ENCODE measurements around the gene EIF3F. TPM values are rescaled to one million over a fixed set of nuclear protein-coding genes. Genes with fewer than 3 reads are reported as not detected.
A peak's percentile ranks its signal among the peaks of the same experiment; 100 is the strongest.

The EIF3F gene
- total and polyA plus RNA-seq, 9 of the 15 experiments (the other 6 are each of a cell fraction or from before 2014, with no cell fraction given) = 50.1 to 259 (median 135) TPM

DNA sequence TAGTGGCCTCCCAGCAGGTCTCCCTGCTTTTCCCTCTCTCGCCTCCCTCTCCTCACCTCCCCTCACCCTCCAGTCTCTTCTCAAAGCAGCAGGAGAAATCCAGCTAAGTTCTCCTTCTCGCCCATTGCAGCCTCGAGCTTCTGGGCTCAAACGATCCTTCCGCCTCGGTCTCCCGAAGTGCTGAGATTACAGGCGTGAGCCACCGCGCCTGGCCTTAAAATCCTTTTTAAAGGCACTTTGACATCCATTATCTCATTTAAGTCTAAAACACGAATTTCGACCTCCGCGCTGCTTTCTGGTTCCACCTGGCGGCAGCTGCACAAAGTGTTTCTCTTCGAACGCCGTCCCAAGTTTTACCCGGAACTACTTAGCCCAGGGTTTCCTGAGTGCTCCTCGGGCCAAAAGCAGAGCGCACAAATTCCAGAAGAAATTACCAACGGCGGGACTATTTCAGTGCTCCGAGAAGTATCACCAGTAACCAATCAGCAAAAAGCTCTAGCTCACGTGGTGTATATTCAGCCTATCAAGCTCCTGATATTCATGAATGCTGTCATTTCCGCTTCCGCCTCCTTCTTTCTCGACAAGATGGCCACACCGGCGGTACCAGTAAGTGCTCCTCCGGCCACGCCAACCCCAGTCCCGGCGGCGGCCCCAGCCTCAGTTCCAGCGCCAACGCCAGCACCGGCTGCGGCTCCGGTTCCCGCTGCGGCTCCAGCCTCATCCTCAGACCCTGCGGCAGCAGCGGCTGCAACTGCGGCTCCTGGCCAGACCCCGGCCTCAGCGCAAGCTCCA, at the start of gene EIF3F (continued):
- TF ChIP-seq, protein P1, sequence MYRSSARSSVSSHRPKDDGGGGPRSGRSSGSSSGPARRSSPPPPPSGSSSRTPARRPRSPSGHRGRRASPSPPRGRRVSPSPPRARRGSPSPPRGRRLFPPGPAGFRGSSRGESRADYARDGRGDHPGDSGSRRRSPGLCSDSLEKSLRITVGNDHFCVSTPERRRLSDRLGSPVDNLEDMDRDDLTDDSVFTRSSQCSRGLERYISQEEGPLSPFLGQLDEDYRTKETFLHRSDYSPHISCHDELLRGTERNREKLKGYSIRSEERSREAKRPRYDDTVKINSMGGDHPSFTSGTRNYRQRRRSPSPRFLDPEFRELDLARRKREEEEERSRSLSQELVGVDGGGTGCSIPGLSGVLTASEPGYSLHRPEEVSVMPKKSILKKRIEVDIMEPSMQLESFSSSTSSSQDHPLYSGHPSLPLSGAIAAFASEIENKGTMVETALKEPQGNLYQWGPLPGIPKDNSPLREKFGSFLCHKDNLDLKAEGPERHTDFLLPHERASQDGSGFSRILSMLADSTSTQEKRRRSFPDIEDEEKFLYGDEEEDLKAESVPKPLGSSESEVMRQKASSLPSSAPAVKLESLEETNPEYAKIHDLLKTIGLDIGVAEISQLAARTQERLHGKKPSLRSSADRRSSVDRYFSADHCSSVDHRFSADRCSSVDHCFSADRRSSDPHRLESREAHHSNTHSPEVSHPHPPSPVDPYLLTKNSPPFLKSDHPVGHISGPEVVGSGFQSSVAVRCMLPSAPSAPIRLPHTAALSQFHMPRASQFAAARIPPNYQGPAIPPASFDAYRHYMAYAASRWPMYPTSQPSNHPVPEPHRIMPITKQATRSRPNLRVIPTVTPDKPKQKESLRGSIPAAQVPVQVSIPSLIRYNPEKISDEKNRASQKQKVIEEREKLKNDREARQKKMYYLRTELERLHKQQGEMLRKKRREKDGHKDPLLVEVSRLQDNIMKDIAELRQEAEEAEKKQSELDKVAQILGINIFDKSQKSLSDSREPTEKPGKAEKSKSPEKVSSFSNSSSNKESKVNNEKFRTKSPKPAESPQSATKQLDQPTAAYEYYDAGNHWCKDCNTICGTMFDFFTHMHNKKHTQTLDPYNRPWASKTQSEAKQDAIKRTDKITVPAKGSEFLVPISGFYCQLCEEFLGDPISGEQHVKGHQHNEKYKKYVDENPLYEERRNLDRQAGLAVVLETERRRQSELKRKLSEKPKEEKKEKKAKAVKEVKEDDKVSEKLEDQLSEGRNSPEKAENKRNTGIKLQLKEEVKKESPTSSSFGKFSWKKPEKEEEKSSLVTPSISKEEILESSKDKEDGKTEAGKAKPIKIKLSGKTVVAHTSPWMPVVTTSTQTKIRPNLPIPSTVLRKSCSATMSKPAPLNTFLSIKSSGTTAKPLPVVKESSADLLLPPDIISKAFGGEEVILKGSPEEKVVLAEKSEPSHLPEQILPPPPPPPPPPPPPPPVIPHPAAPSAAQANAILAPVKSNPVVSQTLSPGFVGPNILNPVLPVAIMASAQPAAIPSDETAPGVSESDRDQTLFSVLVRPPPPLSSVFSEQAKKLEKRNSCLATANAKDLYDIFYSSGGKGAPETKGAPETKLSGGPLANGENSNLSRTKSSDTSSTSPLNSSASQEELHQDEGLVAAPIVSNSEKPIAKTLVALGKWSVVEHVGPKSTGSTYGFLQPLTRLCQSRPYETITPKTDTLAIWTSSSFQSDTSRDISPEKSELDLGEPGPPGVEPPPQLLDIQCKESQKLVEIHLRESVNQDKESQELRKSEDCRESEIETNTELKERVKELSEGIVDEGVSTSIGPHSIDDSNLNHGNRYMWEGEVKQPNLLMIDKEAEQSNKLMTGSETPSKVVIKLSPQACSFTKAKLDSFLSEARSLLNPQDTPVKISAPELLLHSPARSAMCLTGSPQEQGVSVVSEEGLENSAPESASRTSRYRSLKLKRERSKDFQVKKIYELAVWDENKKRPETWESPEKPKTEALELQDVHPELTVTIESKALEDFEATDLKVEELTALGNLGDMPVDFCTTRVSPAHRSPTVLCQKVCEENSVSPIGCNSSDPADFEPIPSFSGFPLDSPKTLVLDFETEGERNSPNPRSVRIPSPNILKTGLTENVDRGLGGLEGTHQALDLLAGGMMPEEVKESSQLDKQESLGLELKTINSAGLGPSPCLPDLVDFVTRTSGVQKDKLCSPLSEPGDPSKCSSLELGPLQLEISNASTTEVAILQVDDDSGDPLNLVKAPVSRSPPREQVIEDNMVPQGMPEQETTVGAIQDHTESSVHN (IDR thresholded peaks at IDR 0.05; ENCODE audit: borderline replicate concordance in 1 of 2, low read depth in 1 of 2) = no peak
- TF ChIP-seq NFIX (CRISPR knock-in tag; IDR thresholded peaks at IDR 0.05; ENCODE audit: low read depth) (no peak), HMG20B (CRISPR knock-in tag; IDR thresholded peaks at IDR 0.05) (no peak), CHD1 (IDR thresholded peaks at IDR 0.05; ENCODE audit: low read length) (no peak), NCOR1 (IDR thresholded peaks at IDR 0.05) (no peak), TEAD1 (CRISPR knock-in tag; IDR thresholded peaks at IDR 0.05) (peak; percentile 95), RBBP5 (IDR thresholded peaks at IDR 0.05; ENCODE audit: borderline replicate concordance, insufficient read depth, low read length, poor library complexity, severe bottlenecking) (peak; percentile 87), CHD4 (IDR thresholded peaks at IDR 0.05; ENCODE audit: insufficient read depth, insufficient replicate concordance, low read depth, low read length, poor library complexity, severe bottlenecking) (no peak), JUN (IDR thresholded peaks at IDR 0.05; ENCODE audit: borderline replicate concordance, low read depth, low read length) (peak; percentile 70), JUN (CRISPR knock-in tag; IDR thresholded peaks at IDR 0.05; ENCODE audit: borderline replicate concordance) (no peak)
- TF ChIP-seq, protein P2, sequence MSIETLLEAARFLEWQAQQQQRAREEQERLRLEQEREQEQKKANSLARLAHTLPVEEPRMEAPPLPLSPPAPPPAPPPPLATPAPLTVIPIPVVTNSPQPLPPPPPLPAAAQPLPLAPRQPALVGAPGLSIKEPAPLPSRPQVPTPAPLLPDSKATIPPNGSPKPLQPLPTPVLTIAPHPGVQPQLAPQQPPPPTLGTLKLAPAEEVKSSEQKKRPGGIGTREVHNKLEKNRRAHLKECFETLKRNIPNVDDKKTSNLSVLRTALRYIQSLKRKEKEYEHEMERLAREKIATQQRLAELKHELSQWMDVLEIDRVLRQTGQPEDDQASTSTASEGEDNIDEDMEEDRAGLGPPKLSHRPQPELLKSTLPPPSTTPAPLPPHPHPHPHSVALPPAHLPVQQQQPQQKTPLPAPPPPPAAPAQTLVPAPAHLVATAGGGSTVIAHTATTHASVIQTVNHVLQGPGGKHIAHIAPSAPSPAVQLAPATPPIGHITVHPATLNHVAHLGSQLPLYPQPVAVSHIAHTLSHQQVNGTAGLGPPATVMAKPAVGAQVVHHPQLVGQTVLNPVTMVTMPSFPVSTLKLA (conservative IDR thresholded peaks at IDR 0.05) = peak; percentile 73 to 90
- TF ChIP-seq, protein P3, sequence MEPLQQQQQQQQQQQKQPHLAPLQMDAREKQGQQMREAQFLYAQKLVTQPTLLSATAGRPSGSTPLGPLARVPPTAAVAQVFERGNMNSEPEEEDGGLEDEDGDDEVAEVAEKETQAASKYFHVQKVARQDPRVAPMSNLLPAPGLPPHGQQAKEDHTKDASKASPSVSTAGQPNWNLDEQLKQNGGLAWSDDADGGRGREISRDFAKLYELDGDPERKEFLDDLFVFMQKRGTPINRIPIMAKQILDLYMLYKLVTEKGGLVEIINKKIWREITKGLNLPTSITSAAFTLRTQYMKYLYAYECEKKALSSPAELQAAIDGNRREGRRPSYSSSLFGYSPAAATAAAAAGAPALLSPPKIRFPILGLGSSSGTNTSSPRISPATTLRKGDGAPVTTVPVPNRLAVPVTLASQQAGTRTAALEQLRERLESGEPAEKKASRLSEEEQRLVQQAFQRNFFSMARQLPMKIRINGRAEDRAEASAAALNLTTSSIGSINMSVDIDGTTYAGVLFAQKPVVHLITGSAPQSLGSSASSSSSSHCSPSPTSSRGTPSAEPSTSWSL (CRISPR knock-in tag; IDR thresholded peaks at IDR 0.05; ENCODE audit: borderline replicate concordance) = no peak

Data from K562 (cell line).